NCI-H510A treated with DMSO at 0.1 percent for 48 hours (cell line): ENCODE measurements around the gene AKNA.

Source experiments
- DNase-seq: peaks from one replicate; lab custom pipeline; 2025; lab: John Stamatoyannopoulos, UW

The AKNA gene

GRCh38 chr9:114362394-114362793, 25.4 kb downstream of the AKNA start:
- DNase-seq: no peak

GRCh38 chr9:114361542-114361941, 26.2 kb downstream of the AKNA start:
- no peak for DNase-seq

GRCh38 chr9:114359801-114360200, 28.0 kb downstream of the AKNA start:
- DNase-seq: no peak

- DNase-seq: no peak
Measured at GRCh38 chr9:114357911-114358328, 29.9 kb downstream of the AKNA start.

- no peak for DNase-seq
Measured at GRCh38 chr9:114357360-114357759, 30.4 kb downstream of the AKNA start.

GRCh38 chr9:114356792-114357191, 31.0 kb downstream of the AKNA start:
- DNase-seq: no peak

- no peak for DNase-seq
Measured at GRCh38 chr9:114355821-114356220, 32.0 kb downstream of the AKNA start.

GRCh38 chr9:114351932-114352331, 35.9 kb downstream of the AKNA start:
- DNase-seq: no peak

- DNase-seq: no peak
Measured at GRCh38 chr9:114350636-114351401, 37.0 kb downstream of the AKNA start.

- DNase-seq: no peak
Measured at GRCh38 chr9:114349713-114350480, 37.9 kb downstream of the AKNA start.

GRCh38 chr9:114348906-114349482, 38.8 kb downstream of the AKNA start:
- no peak for DNase-seq

GRCh38 chr9:114348261-114348905, 39.4 kb downstream of the AKNA start:
- DNase-seq: no peak

- DNase-seq: no peak
Measured at GRCh38 chr9:114347675-114348074, 40.1 kb downstream of the AKNA start.

- no peak for DNase-seq
Measured at GRCh38 chr9:114346146-114346545, 41.6 kb downstream of the AKNA start.

- DNase-seq: no peak
Measured at GRCh38 chr9:114345493-114346065, 42.2 kb downstream of the AKNA start.

- no peak for DNase-seq
Measured at GRCh38 chr9:114344692-114345091, 43.1 kb downstream of the AKNA start.

GRCh38 chr9:114344188-114344566, 43.6 kb downstream of the AKNA start:
- DNase-seq: no peak

- DNase-seq: no peak
Measured at GRCh38 chr9:114343471-114344187, 44.2 kb downstream of the AKNA start.

- DNase-seq: no peak
Measured at GRCh38 chr9:114342755-114343440, 44.9 kb downstream of the AKNA start.

GRCh38 chr9:114341991-114342390, 45.8 kb downstream of the AKNA start:
- no peak for DNase-seq
